VCaP (cell line): ENCODE results near the gene ZBTB7A.

ENCODE experiments used
- H3K27ac ChIP-seq: fragments of 450-650 bp; 2 replicates; pipeline ENCODE4 v1.5.1; 2017
- TF ChIP-seq, protein P1 (sequence below): fragments of 450-650 bp; conservative IDR thresholded peaks from 2 replicates; pipeline ENCODE4 v1.5.1; 2017; ENCODE audit warnings: mild to moderate bottlenecking, moderate library complexity

Gene ZBTB7A

DNA sequence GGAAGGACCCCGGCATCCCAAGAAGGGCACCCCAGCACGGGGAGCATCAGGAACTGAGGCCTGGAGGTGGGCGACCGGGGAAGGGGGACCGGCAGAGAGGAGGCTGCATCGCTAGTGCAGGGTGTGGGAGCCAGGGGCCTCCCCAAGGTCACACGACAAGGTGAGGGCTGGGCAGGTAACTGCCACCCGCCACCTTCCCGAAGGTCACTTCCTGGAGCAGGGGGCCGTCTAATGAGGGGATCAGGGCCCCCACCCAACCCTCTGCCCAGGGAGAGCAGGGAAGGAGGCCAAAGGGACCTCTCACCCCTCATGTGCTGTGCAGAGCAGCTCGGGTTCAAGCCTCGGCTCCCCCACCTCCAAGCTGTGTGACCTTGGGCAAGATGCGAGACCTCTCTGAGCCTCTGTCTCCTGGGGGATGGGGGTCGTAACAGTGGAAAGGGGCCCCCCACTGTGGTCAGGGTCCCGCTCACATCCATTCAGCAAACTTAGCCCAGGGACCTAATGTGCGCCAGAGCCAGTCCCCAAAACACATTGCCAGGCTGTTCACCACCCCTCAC lies 6.0 kb downstream of the ZBTB7A start:
- H3K27ac ChIP-seq = peak overlapping the region; percentile 90

DNA sequence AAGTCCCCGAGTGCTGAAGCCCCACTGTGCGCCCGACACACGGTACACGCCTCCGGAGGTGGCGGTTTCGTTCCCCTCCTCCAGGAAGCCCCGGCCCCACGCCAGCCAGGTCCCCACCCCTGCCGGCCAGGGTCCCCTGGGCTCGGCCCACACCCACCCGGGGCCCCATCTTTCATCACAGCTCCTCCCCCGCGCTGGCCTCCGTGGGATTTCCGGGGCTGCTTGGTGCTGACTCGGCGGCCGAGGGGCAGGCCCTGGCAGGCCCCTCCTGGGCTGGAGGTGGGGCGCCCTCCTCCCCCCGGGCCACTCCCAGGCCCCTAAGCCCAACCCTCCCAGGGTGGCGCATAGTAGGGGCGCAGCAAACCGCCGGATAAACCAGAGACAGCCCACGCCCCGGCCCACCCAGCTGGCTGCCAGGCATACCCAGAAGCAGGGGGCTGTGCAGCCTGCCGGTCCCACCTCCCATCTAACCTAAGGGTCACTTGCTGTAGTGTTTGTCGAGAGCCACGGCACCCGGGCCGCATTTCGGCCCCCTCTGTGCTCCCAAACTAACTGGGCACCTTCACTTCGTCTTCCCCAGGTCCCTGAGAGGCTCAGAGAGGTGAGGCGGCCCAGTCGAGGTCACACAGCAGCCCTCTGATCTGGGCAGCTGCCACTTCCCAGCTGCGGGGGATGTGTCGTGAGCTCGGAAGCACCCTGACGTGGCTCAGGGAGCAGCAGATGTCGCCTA lies 6.6 kb downstream of the ZBTB7A start:
- no peak overlapping the region for H3K27ac ChIP-seq
- TF ChIP-seq, protein P1, sequence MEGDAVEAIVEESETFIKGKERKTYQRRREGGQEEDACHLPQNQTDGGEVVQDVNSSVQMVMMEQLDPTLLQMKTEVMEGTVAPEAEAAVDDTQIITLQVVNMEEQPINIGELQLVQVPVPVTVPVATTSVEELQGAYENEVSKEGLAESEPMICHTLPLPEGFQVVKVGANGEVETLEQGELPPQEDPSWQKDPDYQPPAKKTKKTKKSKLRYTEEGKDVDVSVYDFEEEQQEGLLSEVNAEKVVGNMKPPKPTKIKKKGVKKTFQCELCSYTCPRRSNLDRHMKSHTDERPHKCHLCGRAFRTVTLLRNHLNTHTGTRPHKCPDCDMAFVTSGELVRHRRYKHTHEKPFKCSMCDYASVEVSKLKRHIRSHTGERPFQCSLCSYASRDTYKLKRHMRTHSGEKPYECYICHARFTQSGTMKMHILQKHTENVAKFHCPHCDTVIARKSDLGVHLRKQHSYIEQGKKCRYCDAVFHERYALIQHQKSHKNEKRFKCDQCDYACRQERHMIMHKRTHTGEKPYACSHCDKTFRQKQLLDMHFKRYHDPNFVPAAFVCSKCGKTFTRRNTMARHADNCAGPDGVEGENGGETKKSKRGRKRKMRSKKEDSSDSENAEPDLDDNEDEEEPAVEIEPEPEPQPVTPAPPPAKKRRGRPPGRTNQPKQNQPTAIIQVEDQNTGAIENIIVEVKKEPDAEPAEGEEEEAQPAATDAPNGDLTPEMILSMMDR = no peak

More for the DNA sequence above, 6.0 kb downstream of the ZBTB7A start:
- TF ChIP-seq, protein P1 = no peak

DNA sequence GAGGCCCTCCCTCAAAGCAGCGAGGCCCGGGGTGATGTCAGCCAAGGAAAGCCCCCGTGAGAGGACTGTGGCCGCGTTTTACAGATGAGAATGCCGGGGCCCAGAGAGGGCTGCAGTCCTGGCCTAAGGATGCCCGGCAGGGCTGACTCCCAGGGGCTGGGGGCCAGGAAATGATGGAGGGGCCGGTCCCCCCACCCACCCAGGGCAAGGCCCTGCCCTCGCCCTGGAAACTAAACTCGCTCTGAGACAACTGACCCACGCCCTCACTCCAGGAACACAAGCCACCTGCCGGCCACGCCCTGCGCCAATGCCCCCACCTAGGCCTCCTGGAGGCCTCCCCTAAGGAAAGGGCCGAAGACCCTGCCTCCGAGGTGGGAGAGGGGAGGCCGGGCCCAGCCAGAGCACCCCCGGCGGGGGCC lies 7.2 kb downstream of the ZBTB7A start:
- TF ChIP-seq, protein P1 = no peak
- H3K27ac ChIP-seq = no peak overlapping the region

DNA sequence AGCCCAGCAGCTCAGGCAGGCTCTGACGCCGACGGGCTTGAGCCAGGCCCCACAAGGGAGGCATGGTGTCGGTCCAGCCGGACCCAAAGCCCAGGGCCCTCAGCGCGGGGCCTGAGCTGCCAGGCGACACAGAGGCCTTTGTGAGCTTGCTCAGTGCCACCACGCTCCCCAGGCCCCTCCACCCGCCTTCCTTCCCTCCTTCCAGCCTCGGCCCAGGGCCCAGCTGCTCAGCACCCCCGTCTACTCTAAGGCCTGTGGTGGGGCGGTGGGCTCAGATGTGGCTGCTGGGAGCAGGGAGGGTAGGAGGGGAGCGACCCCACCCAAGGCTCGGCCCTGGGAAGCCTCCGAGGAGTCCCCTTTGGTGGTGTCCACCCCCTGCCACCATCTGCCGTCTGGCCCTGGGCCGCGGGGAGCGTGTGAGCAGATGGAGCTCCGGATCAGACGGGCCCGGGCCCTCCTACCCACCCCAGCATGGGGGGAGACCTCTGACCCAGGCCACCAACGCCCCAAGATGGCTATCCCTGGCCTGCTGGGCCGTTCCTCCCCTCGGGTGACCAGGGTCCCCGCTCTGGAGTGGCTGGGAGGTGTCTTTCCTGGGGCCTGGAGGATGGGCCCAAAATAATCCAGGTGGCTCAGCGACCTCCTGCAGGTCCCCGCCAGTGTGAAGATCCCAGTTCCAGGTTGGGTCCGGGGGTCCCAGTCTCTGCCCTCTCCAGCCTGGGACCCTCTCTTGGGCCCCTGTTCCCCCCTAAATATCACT lies 7.8 kb downstream of the ZBTB7A start:
- TF ChIP-seq, protein P1 = no peak
- H3K27ac ChIP-seq = no peak overlapping the region

DNA sequence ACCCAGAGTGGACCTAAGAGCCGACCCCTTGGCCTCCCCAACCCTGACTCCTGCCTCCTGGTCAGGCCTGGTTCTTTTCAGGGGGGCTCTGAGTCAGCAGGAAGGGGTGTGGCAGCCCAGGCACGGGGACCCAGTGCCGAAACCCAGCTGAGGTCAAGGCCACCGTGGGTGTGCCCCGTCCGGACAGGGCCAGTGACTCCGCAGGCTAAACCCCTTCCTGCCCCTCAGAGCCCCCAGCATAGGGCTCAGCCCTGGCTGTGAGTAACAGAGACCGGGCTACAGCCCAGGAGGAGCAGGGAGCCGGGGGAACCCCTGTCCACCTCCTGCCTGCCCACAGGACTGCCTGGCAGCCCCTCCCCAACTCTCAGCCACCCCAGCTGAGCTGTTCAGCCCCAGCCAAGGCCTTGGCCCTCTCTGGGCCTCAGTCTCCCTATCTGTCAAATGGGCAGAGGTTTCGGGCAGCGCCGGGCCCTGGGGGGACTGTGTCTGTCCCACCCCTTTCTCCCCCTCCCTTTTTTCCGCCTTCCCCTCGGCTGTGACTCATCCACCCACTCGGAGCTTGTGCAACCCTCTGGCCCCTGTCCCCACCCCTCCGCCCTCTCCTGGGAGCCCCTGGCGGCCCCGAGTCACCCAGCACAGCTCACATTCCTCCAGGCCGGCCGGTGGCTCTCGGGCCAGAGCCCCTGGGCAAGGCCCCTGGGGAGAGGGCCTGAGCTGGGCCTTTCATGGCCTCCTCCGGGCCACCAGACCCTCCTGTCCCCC lies 8.6 kb downstream of the ZBTB7A start:
- TF ChIP-seq, protein P1 = no peak
- H3K27ac ChIP-seq = no peak overlapping the region

DNA sequence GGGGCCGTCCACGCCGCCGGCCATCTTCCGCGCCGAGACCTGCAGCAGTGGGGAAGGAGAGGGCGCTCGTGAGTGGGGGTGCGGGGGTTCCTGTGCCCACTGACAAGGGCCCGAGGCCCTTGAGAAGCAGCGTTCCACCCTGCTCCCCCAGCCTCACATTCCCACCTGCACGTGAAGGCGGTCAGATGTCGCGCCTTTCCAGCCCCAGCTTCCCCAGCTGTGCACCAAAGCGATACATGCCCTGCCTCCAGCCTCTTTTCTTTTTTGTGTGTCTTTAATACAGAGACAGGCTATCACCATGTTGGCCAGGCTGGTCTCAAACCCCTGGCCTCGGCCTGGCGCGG lies 11.5 kb downstream of the ZBTB7A start:
- H3K27ac ChIP-seq = no peak overlapping the region
- TF ChIP-seq, protein P1 = no peak
